Heart left ventricle (tissue), 16 donors: Measurements from ENCODE around the gene SLC16A4. TPM values are rescaled to one million over a fixed set of nuclear protein-coding genes. Genes with fewer than 3 reads are reported as not detected.

Source experiments
- ATAC-seq, 4 donors: fragments of 200-7000 bp; cut with Tn5 transposase; one replicate each; pipeline ENCODE4 v1.9.1; 2020 to 2022; ENCODE audit warnings: moderate library complexity in 4 of 4, mild to moderate bottlenecking in 3 of 4, moderate number of reproducible peaks in 1 of 4
- DNase-seq, 5 donors: peaks; one replicate each; pipeline ENCODE4 v3.0.0-alpha.2; 2020
- H3K27ac ChIP-seq, 12 donors: fragments of 200-600 bp; sonication (generic) in 4 of 12; one replicate each; pipeline versions ENCODE4 v1.5.0 to v1.8.0; 2016 to 2022; ENCODE audit warnings: mild to moderate bottlenecking in 2 of 12
- H3K27me3 ChIP-seq, 9 donors: fragments of 200-600 bp; sonication (generic) in 2 of 9; one replicate each; pipeline versions ENCODE4 v1.5.1 to v1.8.0; 2016 to 2022; ENCODE audit warnings: mild to moderate bottlenecking in 3 of 9
- H3K36me3 ChIP-seq, 9 donors: fragments of 200-600 bp; sonication (generic) in 2 of 9; one replicate each; pipeline versions ENCODE4 v1.5.0 to v1.8.0; 2018 to 2022; ENCODE audit warnings: mild to moderate bottlenecking in 2 of 9
- H3K4me1 ChIP-seq, 12 donors: fragments of 200-600 bp; sonication (generic) in 4 of 12; one replicate each; pipeline versions ENCODE4 v1.5.0 to v1.8.0; 2016 to 2022; ENCODE audit warnings: mild to moderate bottlenecking in 3 of 12
- H3K4me3 ChIP-seq, 12 donors: fragments of 200-600 bp; sonication (generic) in 4 of 12; one replicate each; pipeline versions ENCODE4 v1.5.0 to v1.8.0; 2017 to 2022; ENCODE audit warnings: mild to moderate bottlenecking in 9 of 12, moderate library complexity in 4 of 12
- H3K9me3 ChIP-seq, 12 donors: fragments of 200-600 bp; sonication (generic) in 4 of 12; one replicate each; pipeline versions ENCODE4 v1.5.0 to v1.8.0; 2016 to 2022; ENCODE audit warnings: mild to moderate bottlenecking in 1 of 12
- CTCF ChIP-seq, 12 donors: fragments of 200-600 bp; sonication (generic) in 4 of 12; IDR thresholded peaks; one replicate each; pipeline versions ENCODE4 v1.5.0 to v1.8.0; 2018 to 2022; ENCODE audit warnings: antibody characterized with exemption in 12 of 12, mild to moderate bottlenecking in 5 of 12
- POLR2A ChIP-seq, 2 donors: fragments of 450-650 bp; IDR thresholded peaks; one replicate each; pipeline ENCODE4 v1.6.1; 2017; ENCODE audit warnings: antibody characterized with exemption in 2 of 2, mild to moderate bottlenecking in 2 of 2, moderate library complexity in 2 of 2
- WGBS, 4 donors: extraction: QIAGEN DNeasy Blood & Tissue Kit in 2 of 4; methylation state at CpG; one replicate each; pipeline versions ENCODE4 v1.1.5 to v1.1.7; 2013 to 2018; 5-methylcytosine and 5-hydroxymethylcytosine counted together
- intact Hi-C, 10 donors: fragments of 100-400 bp; cut with DNase I; formaldehyde crosslinking; loops; one replicate each; pipeline versions ENCODE4 v1.11.1 to v1.14.2; 2022
- polyA plus RNA-seq, 2 donors: library from polyadenylated mRNA; stranded (reverse); fragments of 200-250 nt; gene quantifications; one replicate each; pipeline ENCODE4 v1.2.3, GENCODE V29; 2013
- total RNA-seq, 9 donors: library from RNA; depleted of rRNA in 2 of 9; stranded (reverse); fragments of >200 nt in 2 of 9; fragmentation: NEBNext Ultra II Directional in 3 of 9; extraction: Animal tissue kit (Norgen Biotek cat#: 25700) in 3 of 9; gene quantifications; one replicate each; pipeline versions ENCODE4 v1.1.0 to v1.2.4, GENCODE V29; 2016 to 2023
- donor health status: ischemic (EF 13 %, LVEDD 7.1; RV severe dilation, severe dysfunction).
- donor health status: healthy with polysubstance abuse.
- donor health status: DM: no; HTN: yes; CAD: no.
- donor health status: DM: no; HTN: no; CAD: no.
- donor health status: ischemic (EF 25% LVEDD 6.9; RV normal size, moderate dysfunction).
- donor health status: ischemic (EF 25% LVEDD 5.7; RV mildly dilated, moderate dysfunction).
- donor health status: healthy.
- donor health status: DM: yes; HTN: yes; CAD: no.
- donor health status: ischemic (EF 35%, LVEDD 5.7; RV mildly dilated, moderate dysfunction).
- donor health status: nonischemic (EF 11% LVEDD 7.7; RV severe dilation, severe dysfunction).
- donor health status: DM: yes; HTN: yes; CAD: no.
- donor health status: PGD.
- donor health status: ischemic (EF 29% LVEDD 5.4; RV normal size, mild dysfunction).
- donor health status: nonischemic (EF 23%, LVEDD 6.1; RV moderate dilation, normal function).

SLC16A4 gene
- total and polyA plus RNA-seq, 11 donors: 1.00 to 4.8 (median 2.0) TPM

GRCh38 chr1:110320168-110320518 lies 70.7 kb downstream of the SLC16A4 start:
- no peaks in the 10 kb centered on the region for H3K36me3 ChIP-seq
- TF ChIP-seq POLR2A (IDR thresholded peaks at IDR 0.05): no peak
- TF ChIP-seq CTCF (IDR thresholded peaks at IDR 0.05): no peak
- intact Hi-C loops: no loop called here
- no peaks in the 10 kb centered on the region for H3K4me1 ChIP-seq
- WGBS, 4 donors: 88 to 100% (median 92%) methylated on average over 1 of the region's 1 CpG
- no peaks in the 10 kb centered on the region for H3K9me3 ChIP-seq
- H3K4me3 ChIP-seq: no peak overlapping the region
- no peaks in the 10 kb centered on the region for H3K27me3 ChIP-seq
- ATAC-seq (no peak), DNase-seq (no peak)
- H3K27ac ChIP-seq: no peak overlapping the region

- no peaks in the 10 kb centered on the region for H3K9me3 ChIP-seq
- no peak for TF ChIP-seq POLR2A (IDR thresholded peaks at IDR 0.05)
- no peak for TF ChIP-seq CTCF (IDR thresholded peaks at IDR 0.05)
- no peak overlapping the region for H3K27ac ChIP-seq
- H3K4me3 ChIP-seq: no peak overlapping the region
- no peak for DNase-seq
- no peaks in the 10 kb centered on the region for H3K4me1 ChIP-seq
- intact Hi-C loops: loop anchor here in 2 of 10 donors (10.0 kb wide), 2 partner anchors 145 to 265 kb away; no protein-coding TSS in a partner anchor
- H3K36me3 ChIP-seq: no peaks in the 10 kb centered on the region
- 67 to 83% (median 73%) methylated on average over 4 of the region's 4 CpGs for WGBS, 4 donors
- peak in 1 of 4 donors; percentile 27 for ATAC-seq
- no peaks in the 10 kb centered on the region for H3K27me3 ChIP-seq
These were observed 71.3 kb downstream of the SLC16A4 start for GRCh38 chr1:110319332-110320167.

GRCh38 chr1:110318046-110318445 lies 72.8 kb downstream of the SLC16A4 start:
- no peak for TF ChIP-seq CTCF (IDR thresholded peaks at IDR 0.05)
- no peak for TF ChIP-seq POLR2A (IDR thresholded peaks at IDR 0.05)
- no peaks in the 10 kb centered on the region for H3K27me3 ChIP-seq
- WGBS, 4 donors: 85 to 88% (median 87%) methylated on average over 4 of the region's 4 CpGs
- ATAC-seq: no peak
- H3K9me3 ChIP-seq: no peaks in the 10 kb centered on the region
- intact Hi-C loops: loop anchor here in 2 of 10 donors (10.0 kb wide), 2 partner anchors 147 to 263 kb away; no protein-coding TSS in a partner anchor
- DNase-seq: no peak
- no peaks in the 10 kb centered on the region for H3K4me1 ChIP-seq
- no peak overlapping the region for H3K4me3 ChIP-seq
- H3K36me3 ChIP-seq: no peaks in the 10 kb centered on the region
- no peak overlapping the region for H3K27ac ChIP-seq

- ATAC-seq: no peak
- Histone ChIP-seq H3K4me1 (peaks cover 0 to 10% (median 8%) of the 10 kb centered on the region in 12 donors), H3K27ac (no peak overlapping the region), H3K9me3 (no peaks in the 10 kb centered on the region), H3K36me3 (no peaks in the 10 kb centered on the region), H3K4me3 (no peak overlapping the region), H3K27me3 (no peaks in the 10 kb centered on the region)
- no peak for DNase-seq
- WGBS, 4 donors: 67 to 75% (median 71%) methylated on average over 2 of the region's 2 CpGs
- TF ChIP-seq POLR2A (IDR thresholded peaks at IDR 0.05): no peak
- no peak for TF ChIP-seq CTCF (IDR thresholded peaks at IDR 0.05)
- intact Hi-C loops: loop anchor here in 2 of 10 donors (10.0 kb wide), 2 partner anchors 148 to 262 kb away; no protein-coding TSS in a partner anchor
These were observed 74.1 kb downstream of the SLC16A4 start for GRCh38 chr1:110316735-110317134.

Other genes starting within 250 kb of the SLC16A4 start
- gene SLC6A17, start 240.5 kb downstream of the SLC16A4 start, total RNA-seq: under 1 TPM in 7 of 9 donors, not detected in 2; 0.07 to 0.50 (median 0.32) TPM
- under 1 TPM in 1 of 2 donors, not detected in 1; 0.15 TPM for gene SLC6A17, start 240.5 kb downstream of the SLC16A4 start, polyA plus RNA-seq
- 10 to 100 TPM in 3 of 9 donors, 1 to 10 TPM in 6; 4.9 to 15.2 (median 6.7) TPM for gene KCNC4, start 180.7 kb downstream of the SLC16A4 start, total RNA-seq
- 1 to 10 TPM; 2.4 to 3.1 TPM for gene KCNC4, start 180.7 kb downstream of the SLC16A4 start, polyA plus RNA-seq
- gene RBM15, start 51.6 kb downstream of the SLC16A4 start, total RNA-seq: 10 to 100 TPM; 14.1 to 24.4 (median 19.2) TPM
- 1 to 10 TPM; 4.6 to 5.1 TPM for gene RBM15, start 51.6 kb downstream of the SLC16A4 start, polyA plus RNA-seq
- 100 to 1,000 TPM; 130 to 267 (median 221) TPM for gene LAMTOR5, start 16.7 kb upstream of the SLC16A4 start, total RNA-seq
- 100 to 1,000 TPM; 510 to 549 TPM for gene LAMTOR5, start 16.7 kb upstream of the SLC16A4 start, polyA plus RNA-seq
- 1 to 10 TPM in 1 of 9 donors, under 1 TPM in 4, not detected in 4; 0.23 to 2.1 (median 0.40) TPM for gene PROK1, start 60.1 kb upstream of the SLC16A4 start, total RNA-seq
- 1 to 10 TPM in 1 of 2 donors, under 1 TPM in 1; 0.07 to 3.4 TPM for gene PROK1, start 60.1 kb upstream of the SLC16A4 start, polyA plus RNA-seq
- gene KCNA10, start 128.1 kb upstream of the SLC16A4 start, total RNA-seq: not detected
- gene KCNA10, start 128.1 kb upstream of the SLC16A4 start, polyA plus RNA-seq: not detected
- 1 to 10 TPM in 4 of 9 donors, under 1 TPM in 5; 0.23 to 1.6 (median 0.82) TPM for gene KCNA2, start 215.3 kb upstream of the SLC16A4 start, total RNA-seq
- under 1 TPM; 0.08 to 0.19 TPM for gene KCNA2, start 215.3 kb upstream of the SLC16A4 start, polyA plus RNA-seq